ENCODE measurements around the gene PEPD.

GRCh38 chr19:33349319-33350289 lies 172.0 kb downstream of the PEPD start:
- TF ChIP-seq, protein P1, sequence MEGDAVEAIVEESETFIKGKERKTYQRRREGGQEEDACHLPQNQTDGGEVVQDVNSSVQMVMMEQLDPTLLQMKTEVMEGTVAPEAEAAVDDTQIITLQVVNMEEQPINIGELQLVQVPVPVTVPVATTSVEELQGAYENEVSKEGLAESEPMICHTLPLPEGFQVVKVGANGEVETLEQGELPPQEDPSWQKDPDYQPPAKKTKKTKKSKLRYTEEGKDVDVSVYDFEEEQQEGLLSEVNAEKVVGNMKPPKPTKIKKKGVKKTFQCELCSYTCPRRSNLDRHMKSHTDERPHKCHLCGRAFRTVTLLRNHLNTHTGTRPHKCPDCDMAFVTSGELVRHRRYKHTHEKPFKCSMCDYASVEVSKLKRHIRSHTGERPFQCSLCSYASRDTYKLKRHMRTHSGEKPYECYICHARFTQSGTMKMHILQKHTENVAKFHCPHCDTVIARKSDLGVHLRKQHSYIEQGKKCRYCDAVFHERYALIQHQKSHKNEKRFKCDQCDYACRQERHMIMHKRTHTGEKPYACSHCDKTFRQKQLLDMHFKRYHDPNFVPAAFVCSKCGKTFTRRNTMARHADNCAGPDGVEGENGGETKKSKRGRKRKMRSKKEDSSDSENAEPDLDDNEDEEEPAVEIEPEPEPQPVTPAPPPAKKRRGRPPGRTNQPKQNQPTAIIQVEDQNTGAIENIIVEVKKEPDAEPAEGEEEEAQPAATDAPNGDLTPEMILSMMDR (IDR thresholded peaks at IDR 0.05; ENCODE audit: insufficient read depth, low read length, poor library complexity, severe bottlenecking), result no peak
- no peak for TF ChIP-seq EZH2phosphoT487 (conservative IDR thresholded peaks at IDR 0.05; ENCODE audit: low read length)
